H9 (cell line): Measurements from ENCODE around the gene LGALS12. TPM values are rescaled to one million over a fixed set of nuclear protein-coding genes. Genes with fewer than 3 reads are reported as not detected.

Source experiments
- DNase-seq: peaks from one replicate; pipeline ENCODE4 v3.0.0-alpha.2; 2017
- H2AFZ ChIP-seq: one replicate; pipeline ENCODE4 v1.6.1; 2013; ENCODE audit warnings: mild to moderate bottlenecking, low read length, control low read depth, moderate library complexity
- H2AK5ac ChIP-seq: 2 replicates; pipeline ENCODE4 v1.6.1; 2013; ENCODE audit warnings: low read length, control low read depth, mixed read lengths; ENCODE audit not compliant: insufficient read length
- H2BK120ac ChIP-seq: one replicate; pipeline ENCODE4 v1.6.1; 2013; ENCODE audit warnings: low read depth, mild to moderate bottlenecking, low read length, control low read depth, inconsistent platforms; ENCODE audit not compliant: poor library complexity, severe bottlenecking
- H2BK12ac ChIP-seq: 2 replicates; pipeline ENCODE4 v1.6.1; 2013; ENCODE audit warnings: low read length, control low read depth, mixed read lengths, low read depth; ENCODE audit not compliant: insufficient read length
- H2BK15ac ChIP-seq: 2 replicates; pipeline ENCODE4 v1.6.1; 2013; ENCODE audit warnings: low read depth, low read length, control low read depth
- H2BK20ac ChIP-seq: one replicate; pipeline ENCODE4 v1.6.1; 2013; ENCODE audit warnings: low read depth, mild to moderate bottlenecking, low read length, control low read depth, inconsistent platforms; ENCODE audit not compliant: poor library complexity, severe bottlenecking
- H2BK5ac ChIP-seq: 2 replicates; pipeline ENCODE4 v1.6.1; 2013; ENCODE audit warnings: low read length, control low read depth, mixed read lengths; ENCODE audit not compliant: insufficient read length
- H3K14ac ChIP-seq: 2 replicates; pipeline ENCODE4 v1.6.1; 2013; ENCODE audit warnings: low read length, control low read depth; ENCODE audit not compliant: insufficient read depth
- H3K18ac ChIP-seq: 2 replicates; pipeline ENCODE4 v1.6.1; 2013; ENCODE audit warnings: low read depth, mild to moderate bottlenecking, mixed read lengths, low read length, control low read depth; ENCODE audit not compliant: insufficient read length
- H3K23ac ChIP-seq: 2 replicates; pipeline ENCODE4 v1.6.1; 2013; ENCODE audit warnings: low read length, control low read depth, mixed read lengths, low read depth; ENCODE audit not compliant: insufficient read length
- H3K23me2 ChIP-seq: 2 replicates; pipeline ENCODE4 v1.6.1; 2013; ENCODE audit warnings: low read depth, mild to moderate bottlenecking, mixed read lengths, low read length, control low read depth; ENCODE audit not compliant: insufficient read length, poor library complexity, severe bottlenecking
- H3K27ac ChIP-seq: 2 replicates; pipeline ENCODE4 v1.5.1; 2013; ENCODE audit warnings: low read length, control low read depth, mixed read lengths, low read depth; ENCODE audit not compliant: insufficient read length
- H3K27me3 ChIP-seq: 2 replicates; pipeline ENCODE4 v1.6.1; 2013; ENCODE audit warnings: low read length, control low read depth, inconsistent platforms; ENCODE audit not compliant: insufficient read depth
- H3K4ac ChIP-seq: 2 replicates; pipeline ENCODE4 v1.6.1; 2013; ENCODE audit warnings: low read depth, mild to moderate bottlenecking, control low read depth, inconsistent platforms, low read length, moderate library complexity
- H3K4me1 ChIP-seq: 2 replicates; pipeline ENCODE4 v1.6.1; 2013; ENCODE audit warnings: low read length, control low read depth, inconsistent platforms; ENCODE audit not compliant: insufficient read depth
- H3K4me2 ChIP-seq: 2 replicates; pipeline ENCODE4 v1.6.1; 2013; ENCODE audit warnings: low read length, control low read depth, mixed read lengths; ENCODE audit not compliant: insufficient read length, insufficient read depth
- H3K56ac ChIP-seq: 2 replicates; pipeline ENCODE4 v1.6.1; 2013; ENCODE audit warnings: low read depth, mild to moderate bottlenecking, mixed read lengths, low read length, control low read depth; ENCODE audit not compliant: insufficient read length
- H3K79me1 ChIP-seq: 2 replicates; pipeline ENCODE4 v1.6.1; 2013; ENCODE audit warnings: low read depth, mild to moderate bottlenecking, moderate library complexity, low read length, control low read depth, inconsistent platforms; ENCODE audit not compliant: insufficient read depth, poor library complexity, severe bottlenecking
- H3K79me2 ChIP-seq: 2 replicates; pipeline ENCODE4 v1.6.1; 2013; ENCODE audit warnings: low read length, control low read depth, inconsistent platforms; ENCODE audit not compliant: insufficient read depth
- H3K9ac ChIP-seq: 2 replicates; pipeline ENCODE4 v1.6.1; 2013; ENCODE audit warnings: low read length, control low read depth, mixed read lengths; ENCODE audit not compliant: insufficient read length; ENCODE audit errors: extremely low read depth
- H3K9me3 ChIP-seq: one replicate; pipeline ENCODE4 v1.6.1; 2013; ENCODE audit warnings: low read depth, low read length, inconsistent platforms; ENCODE audit not compliant: control insufficient read depth
- H3T11ph ChIP-seq: one replicate; pipeline ENCODE4 v1.6.1; 2013; ENCODE audit warnings: mild to moderate bottlenecking, low read length, control low read depth, inconsistent platforms
- H4K20me1 ChIP-seq: one replicate; pipeline ENCODE4 v1.6.1; 2013; ENCODE audit not compliant: control insufficient read depth, insufficient read length, insufficient read depth
- H4K5ac ChIP-seq: 2 replicates; pipeline ENCODE4 v1.6.1; 2013; ENCODE audit warnings: low read depth, mild to moderate bottlenecking, mixed read lengths, low read length, control low read depth; ENCODE audit not compliant: insufficient read length
- H4K8ac ChIP-seq: replicated peaks from 2 replicates; pipeline ENCODE4 v1.6.1; 2013; ENCODE audit warnings: low read length, control low read depth, mixed read lengths, low read depth; ENCODE audit not compliant: insufficient read length
- H4K91ac ChIP-seq: 2 replicates; pipeline ENCODE4 v1.6.1; 2013; ENCODE audit warnings: low read depth, mild to moderate bottlenecking, moderate library complexity, mixed read lengths, low read length, control low read depth; ENCODE audit not compliant: insufficient read length
- H3K27ac Mint-ChIP-seq, 3 experiments: 2 replicates in 2 of 3; 3 replicates in 1 of 3; pipeline ENCODE4 v1.8.0; 2020 to 2021; ENCODE audit warnings: mixed read lengths in 3 of 3, mild to moderate bottlenecking in 1 of 3, moderate library complexity in 1 of 3
- H3K27me3 Mint-ChIP-seq: 2 replicates; pipeline ENCODE4 v1.8.0; 2021; ENCODE audit warnings: low read depth, mild to moderate bottlenecking, moderate library complexity, mixed read lengths
- H3K36me3 Mint-ChIP-seq, 3 experiments: 2 replicates in 2 of 3; 3 replicates in 1 of 3; pipeline ENCODE4 v1.8.0; 2020 to 2021; ENCODE audit warnings: low read depth in 3 of 3, mixed read lengths in 3 of 3; ENCODE audit not compliant: insufficient read depth in 1 of 3
- H3K4me1 Mint-ChIP-seq, 2 experiments: 2 replicates each; pipeline ENCODE4 v1.8.0; 2020; ENCODE audit warnings: mixed read lengths in 2 of 2
- H3K4me3 Mint-ChIP-seq, 2 experiments: 2 replicates in 1 of 2; 3 replicates in 1 of 2; pipeline ENCODE4 v1.8.0; 2020 to 2021; ENCODE audit warnings: mild to moderate bottlenecking in 2 of 2, mixed read lengths in 2 of 2, moderate library complexity in 1 of 2
- H3K9me3 Mint-ChIP-seq, 2 experiments: 2 replicates in 1 of 2; 3 replicates in 1 of 2; pipeline ENCODE4 v1.8.0; 2020; ENCODE audit warnings: mild to moderate bottlenecking in 2 of 2, mixed read lengths in 2 of 2, moderate library complexity in 1 of 2
- CTCF ChIP-seq: fragments of 200-600 bp; sonication (generic); conservative IDR thresholded peaks from 3 replicates; pipeline ENCODE4 v1.8.0; 2021; ENCODE audit warnings: antibody characterized with exemption, mild to moderate bottlenecking
- total RNA-seq: library from RNA; stranded (reverse); gene quantifications from 2 replicates; pipeline ENCODE4 v1.2.1, GENCODE V29; 2021

LGALS12 gene
- total RNA-seq, 1 experiment from 2014 or later, result 1.9 TPM

- H3K18ac ChIP-seq, result no peak overlapping the region
- no peak for DNase-seq
- H4K8ac ChIP-seq, result no peak overlapping the region
- H3K9ac ChIP-seq, result no peak overlapping the region
- H3K27ac ChIP-seq, result no peak overlapping the region
- Mint-ChIP-seq H3K27me3 (no peaks in the 10 kb centered on the region), H3K4me3 (no peak overlapping the region), H3K4me1 (peaks cover 0 to 14% of the 10 kb centered on the region in 2 experiments; a peak in 2 of 4 replicates), H3K9me3 (no peaks in the 10 kb centered on the region), H3K27ac (no peak overlapping the region), H3K36me3 (peaks cover 0 to 37% (median 4%) of the 10 kb centered on the region in 3 experiments; a peak in 5 of 7 replicates)
- no peak overlapping the region for H2BK15ac ChIP-seq
- TF ChIP-seq CTCF, result no peak
- H4K5ac ChIP-seq, result no peak overlapping the region
- H3K14ac ChIP-seq, result no peak overlapping the region
- H3K4me1 ChIP-seq, result no peaks in the 10 kb centered on the region; the same call in 1 of the 2 replicates
- H2AK5ac ChIP-seq, result no peak overlapping the region
- no peak overlapping the region for H3T11ph ChIP-seq
- H2BK5ac ChIP-seq, result no peak overlapping the region
- H2BK12ac ChIP-seq, result no peak overlapping the region
- no peaks in the 10 kb centered on the region; the same call in 1 of the 2 replicates for H3K79me2 ChIP-seq
- H2BK120ac ChIP-seq, result no peak overlapping the region
- H3K56ac ChIP-seq, result no peak overlapping the region
- H2BK20ac ChIP-seq, result no peak overlapping the region
- no peaks in the 10 kb centered on the region for H3K23me2 ChIP-seq
- no peak overlapping the region for H3K4me2 ChIP-seq
- H3K4ac ChIP-seq, result no peak overlapping the region
- H4K91ac ChIP-seq, result no peak overlapping the region
- no peaks in the 10 kb centered on the region for H3K9me3 ChIP-seq
- no peak overlapping the region for H2AFZ ChIP-seq
- no peak overlapping the region for H3K23ac ChIP-seq
- no peaks in the 10 kb centered on the region for H3K79me1 ChIP-seq
- no peaks in the 10 kb centered on the region for H3K27me3 ChIP-seq
- H4K20me1 ChIP-seq, result no peaks in the 10 kb centered on the region
These were observed 43.7 kb upstream of the LGALS12 start for GRCh38 chr11:63462137-63462536.
